HCT116 (cell line): ENCODE results near the gene CDK10. TPM values are rescaled to one million over a fixed set of nuclear protein-coding genes. Genes with fewer than 3 reads are reported as not detected.

ENCODE experiments used
- ATAC-seq: fragments of 200-7000 bp; cut with Tn5 transposase; 2 replicates; pipeline ENCODE4 v1.9.1; 2020; ENCODE audit warnings: mild to moderate bottlenecking, moderate library complexity
- BruUV-seq: library from RNA; stranded (reverse); fragments of 400-500 nt; replicated peaks from 2 replicates; lab custom pipeline; 2021; lab: Mats Ljungman, UMichigan
- CTCF ChIA-PET: fragments of 300-600 bp; sonication (Branson Sonifier 250); formaldehyde crosslinking; loops from one replicate; lab custom pipeline; 2021; ENCODE audit warnings: antibody characterized with exemption; lab: Charles Lee
- POLR2A ChIA-PET: fragments of 300-600, 350-600 bp; sonication (Branson Sonifier 250); formaldehyde crosslinking; loops from one replicate; lab custom pipeline; 2021; ENCODE audit warnings: antibody characterized with exemption; lab: Charles Lee
- RAD21 ChIA-PET, 2 experiments: fragments of 300-600 bp; sonication (Branson Sonifier 250); formaldehyde crosslinking; loops; one replicate each; lab custom pipeline; 2023; ENCODE audit warnings: low total read pairs in 2 of 2; ENCODE audit not compliant: uncharacterized antibody in 2 of 2, unreplicated experiment in 2 of 2, low non-redundant PET in 1 of 2; lab: Charles Lee
- DNase-seq: peaks from one replicate; pipeline ENCODE4 v3.0.0-alpha.2; 2010; ENCODE audit warnings: low read depth, low spot score
- H2AFZ ChIP-seq: fragments of 200-600 bp; shearing (Covaris generic), sonication (generic); 2 replicates; pipeline ENCODE4 v1.6.1; 2017; ENCODE audit warnings: low read depth, mixed run types, mixed read lengths, antibody characterized with exemption, low read length; ENCODE audit not compliant: poor library complexity, severe bottlenecking
- H3K27ac ChIP-seq: 2 replicates; pipeline ENCODE4 v1.5.1; 2012; ENCODE audit warnings: low read depth, low read length
- H3K27me3 ChIP-seq: fragments of 200-600 bp; sonication (generic); 2 replicates; pipeline ENCODE4 v1.6.1; 2016; ENCODE audit warnings: mixed run types, low read length, mixed read lengths; ENCODE audit not compliant: insufficient read depth
- H3K36me3 ChIP-seq, 2 experiments: fragments of 200-500 bp in 1 of 2; fragments of 200-600 bp in 1 of 2; sonication (Bioruptor generic) in 1 of 2; sonication (generic) in 1 of 2; 2 replicates each; pipeline versions ENCODE4 v1.5.1 to v1.6.1; 2014 to 2016; ENCODE audit warnings: low read length in 2 of 2, inconsistent platforms in 1 of 2, mixed read lengths in 1 of 2, mixed run types in 1 of 2; ENCODE audit not compliant: insufficient read depth in 2 of 2, control insufficient read depth in 1 of 2
- H3K4me1 ChIP-seq, 2 experiments: fragments of 200-600 bp in 1 of 2; sonication (generic) in 1 of 2; 2 replicates each; pipeline versions ENCODE4 v1.5.1 to v1.6.1; 2012 to 2017; ENCODE audit warnings: low read length in 2 of 2, inconsistent platforms in 1 of 2, mild to moderate bottlenecking in 1 of 2, mixed read lengths in 1 of 2, mixed run types in 1 of 2, moderate library complexity in 1 of 2; ENCODE audit not compliant: insufficient read depth in 2 of 2, control insufficient read depth in 1 of 2
- H3K4me2 ChIP-seq: fragments of 200-600 bp; sonication (generic); 2 replicates; pipeline ENCODE4 v1.6.1; 2017; ENCODE audit warnings: mixed run types, low read length, mixed read lengths
- H3K4me3 ChIP-seq, 2 experiments: fragments of 200-600 bp in 1 of 2; sonication (generic) in 1 of 2; replicated peaks in 1 of 2; 2 replicates each; pipeline ENCODE4 v1.5.1; 2011 to 2016; ENCODE audit warnings: low read length in 2 of 2, control low read depth in 1 of 2, low read depth in 1 of 2, mild to moderate bottlenecking in 1 of 2, mixed read lengths in 1 of 2, mixed run types in 1 of 2
- H3K79me2 ChIP-seq: fragments of 200-600 bp; sonication (generic); 2 replicates; pipeline ENCODE4 v1.6.1; 2017; ENCODE audit warnings: mild to moderate bottlenecking, mixed run types, low read length, moderate library complexity, mixed read lengths; ENCODE audit not compliant: insufficient read depth
- H3K9ac ChIP-seq: fragments of 200-600 bp; sonication (generic); 2 replicates; pipeline ENCODE4 v1.6.1; 2016; ENCODE audit warnings: low read length, mixed read lengths
- H3K9me2 ChIP-seq: fragments of 200-600 bp; sonication (generic), shearing (Covaris generic); 2 replicates; pipeline ENCODE4 v1.6.1; 2017; ENCODE audit warnings: mixed run types, mild to moderate bottlenecking, moderate library complexity; ENCODE audit not compliant: insufficient read depth
- H3K9me3 ChIP-seq, 2 experiments: fragments of 200-500 bp in 1 of 2; fragments of 200-600 bp in 1 of 2; sonication (Bioruptor generic) in 1 of 2; sonication (generic) in 1 of 2; 2 replicates each; pipeline ENCODE4 v1.6.1; 2014 to 2017; ENCODE audit warnings: low read length in 2 of 2, mixed read lengths in 2 of 2, inconsistent platforms in 1 of 2, low read depth in 1 of 2, mild to moderate bottlenecking in 1 of 2, mixed run types in 1 of 2, moderate library complexity in 1 of 2; ENCODE audit not compliant: control insufficient read depth in 1 of 2, insufficient read depth in 1 of 2
- H4K20me1 ChIP-seq: fragments of 200-600 bp; sonication (generic), shearing (Covaris generic); 2 replicates; pipeline ENCODE4 v1.6.1; 2017; ENCODE audit warnings: mixed run types, mild to moderate bottlenecking, moderate library complexity; ENCODE audit not compliant: insufficient read depth
- ATF3 ChIP-seq: IDR thresholded peaks from 2 replicates; pipeline ENCODE4 v1.6.1; 2012
- CEBPB ChIP-seq: IDR thresholded peaks from 2 replicates; pipeline ENCODE4 v1.6.1; 2012; ENCODE audit warnings: low read depth
- EGR1 ChIP-seq: IDR thresholded peaks from 2 replicates; pipeline ENCODE4 v1.6.1; 2012; ENCODE audit warnings: low read depth
- ELF1 ChIP-seq: IDR thresholded peaks from 2 replicates; pipeline ENCODE4 v1.6.1; 2012; ENCODE audit warnings: low read depth, borderline replicate concordance
- EZH2phosphoT487 ChIP-seq: fragments of 200-600 bp; IDR thresholded peaks from 2 replicates; pipeline ENCODE4 v1.6.1; 2018; ENCODE audit warnings: antibody characterized with exemption, borderline replicate concordance
- JUND ChIP-seq: IDR thresholded peaks from 2 replicates; pipeline ENCODE4 v1.6.1; 2012
- SRF ChIP-seq: IDR thresholded peaks from 2 replicates; pipeline ENCODE4 v1.6.1; 2012; ENCODE audit warnings: low read depth
- TCF7L2 ChIP-seq: IDR thresholded peaks from 2 replicates; pipeline ENCODE4 v1.7.0; 2011; ENCODE audit warnings: borderline replicate concordance, inconsistent platforms; ENCODE audit not compliant: insufficient read depth, insufficient read length; ENCODE audit errors: extremely low read depth
- ZFX ChIP-seq: fragments of 450-650 bp; IDR thresholded peaks from 2 replicates; pipeline ENCODE4 v1.6.1; 2017
- intact Hi-C: fragments of 100-400 bp; cut with micrococcal nuclease; formaldehyde crosslinking; loops from 2 replicates; pipeline ENCODE4 v1.10.0; 2022
- total RNA-seq: library from RNA; stranded (reverse); gene quantifications from one replicate; pipeline ENCODE4 v1.2.1, GENCODE V29; 2021; ENCODE audit not compliant: unreplicated experiment
- TF ChIP-seq, protein P1 (sequence below), 3 experiments: fragments of 200-600 bp in 1 of 3; sonication (generic) in 1 of 3; IDR thresholded peaks in 2 of 3; conservative IDR thresholded peaks in 1 of 3; 2 replicates each; pipeline ENCODE4 v1.5.1; 2012 to 2017; ENCODE audit warnings: low read depth in 2 of 3, low read length in 2 of 3, antibody characterized with exemption in 1 of 3, borderline replicate concordance in 1 of 3, control low read depth in 1 of 3, mild to moderate bottlenecking in 1 of 3, mixed read lengths in 1 of 3, mixed run types in 1 of 3, moderate library complexity in 1 of 3; ENCODE audit not compliant: insufficient read depth in 1 of 3

The CDK10 gene
- total RNA-seq, 1 experiment from 2014 or later: 165 TPM

GRCh38 chr16:89691231-89691985, 4.9 kb downstream of the CDK10 start:
- CTCF ChIA-PET: no interaction called here
- Histone ChIP-seq H3K79me2 (peaks cover 30% of the 10 kb centered on the region), H3K36me3 (peaks cover 27 to 57% of the 10 kb centered on the region in 2 experiments; a peak in 3 of 4 replicates), H3K9me3 (no peaks in the 10 kb centered on the region), H3K9ac (no peak overlapping the region), H3K4me3 (no peak overlapping the region), H4K20me1 (no peaks in the 10 kb centered on the region), H3K27me3 (no peaks in the 10 kb centered on the region), H3K9me2 (no peaks in the 10 kb centered on the region), H3K4me1 (peaks cover 7 to 13% of the 10 kb centered on the region in 2 experiments), H3K27ac (no peak overlapping the region), H2AFZ (no peak overlapping the region), H3K4me2 (no peak overlapping the region)
- no TSS peak for BruUV-seq
- ATAC-seq (no peak), DNase-seq (no peak)
- intact Hi-C loops: no loop called here
- POLR2A ChIA-PET: no interaction called here
- TF ChIP-seq ELF1: no peak
- TF ChIP-seq EGR1: no peak
- no peak for TF ChIP-seq TCF7L2
- no peak for TF ChIP-seq CEBPB
- TF ChIP-seq JUND: no peak
- TF ChIP-seq SRF: no peak
- TF ChIP-seq EZH2phosphoT487: no peak
- TF ChIP-seq ATF3: no peak
- TF ChIP-seq ZFX: no peak
- TF ChIP-seq, protein P1, sequence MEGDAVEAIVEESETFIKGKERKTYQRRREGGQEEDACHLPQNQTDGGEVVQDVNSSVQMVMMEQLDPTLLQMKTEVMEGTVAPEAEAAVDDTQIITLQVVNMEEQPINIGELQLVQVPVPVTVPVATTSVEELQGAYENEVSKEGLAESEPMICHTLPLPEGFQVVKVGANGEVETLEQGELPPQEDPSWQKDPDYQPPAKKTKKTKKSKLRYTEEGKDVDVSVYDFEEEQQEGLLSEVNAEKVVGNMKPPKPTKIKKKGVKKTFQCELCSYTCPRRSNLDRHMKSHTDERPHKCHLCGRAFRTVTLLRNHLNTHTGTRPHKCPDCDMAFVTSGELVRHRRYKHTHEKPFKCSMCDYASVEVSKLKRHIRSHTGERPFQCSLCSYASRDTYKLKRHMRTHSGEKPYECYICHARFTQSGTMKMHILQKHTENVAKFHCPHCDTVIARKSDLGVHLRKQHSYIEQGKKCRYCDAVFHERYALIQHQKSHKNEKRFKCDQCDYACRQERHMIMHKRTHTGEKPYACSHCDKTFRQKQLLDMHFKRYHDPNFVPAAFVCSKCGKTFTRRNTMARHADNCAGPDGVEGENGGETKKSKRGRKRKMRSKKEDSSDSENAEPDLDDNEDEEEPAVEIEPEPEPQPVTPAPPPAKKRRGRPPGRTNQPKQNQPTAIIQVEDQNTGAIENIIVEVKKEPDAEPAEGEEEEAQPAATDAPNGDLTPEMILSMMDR (IDR thresholded peaks at IDR 0.05 in 2 of 3, conservative IDR thresholded peaks at IDR 0.05 in 1 of 3; ENCODE audit: borderline replicate concordance in 1 of 3, insufficient read depth in 1 of 3, low read depth in 2 of 3, low read length in 2 of 3): no peak
- RAD21 ChIA-PET: interaction anchor here in 1 of 2 experiments (0.7 kb wide), 1 partner anchor 231 kb away, joined by 3 read pairs; no protein-coding TSS in a partner anchor
